ENCODE data around the gene CNPY3. TPM values are rescaled to one million over a fixed set of nuclear protein-coding genes. Genes with fewer than 3 reads are reported as not detected.

CNPY3 gene
- total and polyA plus RNA-seq, 8 donors = 2.2 to 45.5 (median 28.1) TPM

GRCh38 chr6:42967228-42967627, 37.9 kb downstream of the CNPY3 start:
- Histone ChIP-seq H3K27ac (no peak overlapping the region), H3K4me3 (no peak overlapping the region), H3K4me1 (peaks cover 0 to 21% (median 3%) of the 10 kb centered on the region in 4 donors), H3K27me3 (no peaks in the 10 kb centered on the region), H3K9me3 (no peaks in the 10 kb centered on the region), H3K36me3 (peaks cover 43 to 75% (median 74%) of the 10 kb centered on the region in 4 donors)
- 94 to 99% (median 95%) methylated on average over 8 to 11 of the region's 11 CpGs for WGBS, 5 donors
- TF ChIP-seq POLR2A (IDR thresholded peaks at IDR 0.05) (no peak), POLR2AphosphoS5 (IDR thresholded peaks at IDR 0.05) (no peak), CTCF (IDR thresholded peaks at IDR 0.05) (no peak), EP300 (IDR thresholded peaks at IDR 0.05) (no peak)
- intact Hi-C loops (cut with DNase I; ENCODE audit: low total_unique reads) = no loop called here
- DNase-seq = no peak

- no peak for TF ChIP-seq POLR2A (IDR thresholded peaks at IDR 0.05)
- TF ChIP-seq CTCF (IDR thresholded peaks at IDR 0.05) = no peak
- no peak for TF ChIP-seq POLR2AphosphoS5 (IDR thresholded peaks at IDR 0.05)
- TF ChIP-seq EP300 (IDR thresholded peaks at IDR 0.05) = no peak
- no peaks in the 10 kb centered on the region for H3K27me3 ChIP-seq
- H3K4me3 ChIP-seq = no peak overlapping the region
- H3K27ac ChIP-seq = no peak overlapping the region
- no peak for DNase-seq
- 96 to 100% (median 97%) methylated on average over 2 to 12 of the region's 12 CpGs for WGBS, 5 donors
- peaks cover 0 to 17% (median 3%) of the 10 kb centered on the region in 4 donors for H3K4me1 ChIP-seq
- intact Hi-C loops (cut with DNase I; ENCODE audit: low total_unique reads) = no loop called here
- no peaks in the 10 kb centered on the region for H3K9me3 ChIP-seq
- peaks cover 43 to 65% (median 65%) of the 10 kb centered on the region in 4 donors for H3K36me3 ChIP-seq
Measured at GRCh38 chr6:42968126-42968701, 38.9 kb downstream of the CNPY3 start.

- H3K4me3 ChIP-seq = no peak overlapping the region
- H3K4me1 ChIP-seq = peaks cover 0 to 11% (median 3%) of the 10 kb centered on the region in 4 donors
- no peak for DNase-seq
- intact Hi-C loops (cut with DNase I; ENCODE audit: low total_unique reads) = no loop called here
- TF ChIP-seq POLR2A (IDR thresholded peaks at IDR 0.05) = no peak
- no peak for TF ChIP-seq POLR2AphosphoS5 (IDR thresholded peaks at IDR 0.05)
- no peak for TF ChIP-seq CTCF (IDR thresholded peaks at IDR 0.05)
- TF ChIP-seq EP300 (IDR thresholded peaks at IDR 0.05) = no peak
- H3K9me3 ChIP-seq = no peaks in the 10 kb centered on the region
- 66 to 87% (median 75%) methylated on average over 4 of the region's 4 CpGs for WGBS, 5 donors
- H3K36me3 ChIP-seq = peaks cover 43 to 62% (median 61%) of the 10 kb centered on the region in 4 donors
- H3K27me3 ChIP-seq = no peaks in the 10 kb centered on the region
- no peak overlapping the region for H3K27ac ChIP-seq
Measured at GRCh38 chr6:42968783-42969182, 39.5 kb downstream of the CNPY3 start.

GRCh38 chr6:42969431-42969830, 40.2 kb downstream of the CNPY3 start:
- no peak for DNase-seq
- no peaks in the 10 kb centered on the region for H3K9me3 ChIP-seq
- TF ChIP-seq EP300 (IDR thresholded peaks at IDR 0.05) (no peak), POLR2A (IDR thresholded peaks at IDR 0.05) (no peak)
- H3K36me3 ChIP-seq = peaks cover 39 to 60% (median 58%) of the 10 kb centered on the region in 4 donors
- H3K27me3 ChIP-seq = no peaks in the 10 kb centered on the region
- no peak overlapping the region for H3K4me3 ChIP-seq
- WGBS, 5 donors = 80 to 94% (median 94%) methylated on average over 2 of the region's 2 CpGs
- peaks cover 0 to 6% (median 3%) of the 10 kb centered on the region in 4 donors for H3K4me1 ChIP-seq
- intact Hi-C loops (cut with DNase I; ENCODE audit: low total_unique reads) = no loop called here
- no peak overlapping the region for H3K27ac ChIP-seq

- Histone ChIP-seq H3K4me1 (peaks cover 0 to 7% (median 3%) of the 10 kb centered on the region in 4 donors), H3K4me3 (no peak overlapping the region), H3K27me3 (no peaks in the 10 kb centered on the region), H3K9me3 (no peaks in the 10 kb centered on the region), H3K36me3 (peaks cover 34 to 58% (median 54%) of the 10 kb centered on the region in 4 donors), H3K27ac (no peak overlapping the region)
- 93 to 98% (median 96%) methylated on average over 4 of the region's 4 CpGs for WGBS, 5 donors
- DNase-seq = no peak
- intact Hi-C loops (cut with DNase I; ENCODE audit: low total_unique reads) = no loop called here
- TF ChIP-seq POLR2AphosphoS5 (IDR thresholded peaks at IDR 0.05) (no peak), EP300 (IDR thresholded peaks at IDR 0.05) (no peak), CTCF (IDR thresholded peaks at IDR 0.05) (no peak), POLR2A (IDR thresholded peaks at IDR 0.05) (no peak)
Measured at GRCh38 chr6:42969934-42970333, 40.7 kb downstream of the CNPY3 start.

Data from stomach (tissue), 9 donors.